Colonic mucosa (tissue), 4 donors: ENCODE measurements around the gene RPL22. TPM values are rescaled to one million over a fixed set of nuclear protein-coding genes. Genes with fewer than 3 reads are reported as not detected.

Source experiments
- DNase-seq: peaks from one replicate; pipeline ENCODE4 v3.0.0-alpha.2; 2020
- H3K27ac ChIP-seq: fragments of 200-600 bp; one replicate; pipeline ENCODE4 v1.8.0; 2021
- H3K27me3 ChIP-seq: fragments of 200-600 bp; one replicate; pipeline ENCODE4 v1.8.0; 2021
- H3K36me3 ChIP-seq: fragments of 200-600 bp; one replicate; pipeline ENCODE4 v1.8.0; 2021
- H3K4me1 ChIP-seq: fragments of 200-600 bp; one replicate; pipeline ENCODE4 v1.8.0; 2021; ENCODE audit warnings: mild to moderate bottlenecking
- H3K4me3 ChIP-seq: fragments of 200-600 bp; one replicate; pipeline ENCODE4 v1.8.0; 2021
- H3K9ac ChIP-seq, 2 donors: one replicate each; pipeline ENCODE4 v1.7.0; 2013; ENCODE audit warnings: control low read depth in 2 of 2, low read depth in 2 of 2, low read length in 2 of 2
- H3K9me3 ChIP-seq: fragments of 200-600 bp; one replicate; pipeline ENCODE4 v1.8.0; 2021
- CTCF ChIP-seq: fragments of 200-600 bp; IDR thresholded peaks from one replicate; pipeline ENCODE4 v1.8.0; 2022; ENCODE audit warnings: antibody characterized with exemption, mild to moderate bottlenecking
- intact Hi-C: fragments of 100-400 bp; cut with DNase I; formaldehyde crosslinking; loops from one replicate; pipeline ENCODE4 v1.14.1; 2022
- total RNA-seq, 2 donors: library from RNA; stranded (reverse); fragmentation: NEBNext Ultra II Directional in 1 of 2; extraction: Animal tissue kit (Norgen Biotek cat#: 25700) in 1 of 2; gene quantifications; one replicate each; pipeline ENCODE4 v1.2.1, GENCODE V29; 2021
- donor health status: healthy.
- donor health status: DM: no; HTN: no; CAD: no.
- donor health status: DM: no; HTN: no; CAD: no.

Gene RPL22
- total RNA-seq, 2 donors from 2014 or later = 314 to 378 TPM

GRCh38 chr1:6210591-6211355 is 11.4 kb upstream of the RPL22 start:
- Histone ChIP-seq H3K27ac (no peak overlapping the region), H3K36me3 (no peaks in the 10 kb centered on the region), H3K27me3 (no peaks in the 10 kb centered on the region), H3K4me3 (no peak overlapping the region), H3K9me3 (no peaks in the 10 kb centered on the region), H3K4me1 (peaks cover 8% of the 10 kb centered on the region), H3K9ac (no peak overlapping the region)
- intact Hi-C loops = no loop called here
- DNase-seq = no peak
- no peak for TF ChIP-seq CTCF

- no peaks in the 10 kb centered on the region for H3K9me3 ChIP-seq
- intact Hi-C loops = no loop called here
- H3K4me3 ChIP-seq = no peak overlapping the region
- no peaks in the 10 kb centered on the region for H3K27me3 ChIP-seq
- H3K4me1 ChIP-seq = peaks cover 9% of the 10 kb centered on the region
- peak; percentile 26 for DNase-seq
- no peaks in the 10 kb centered on the region for H3K36me3 ChIP-seq
- H3K9ac ChIP-seq = no peak overlapping the region
- no peak for TF ChIP-seq CTCF
- no peak overlapping the region for H3K27ac ChIP-seq
These were observed 10.5 kb upstream of the RPL22 start for GRCh38 chr1:6209661-6210580.

GRCh38 chr1:6208723-6209660 is 9.6 kb upstream of the RPL22 start:
- H3K27me3 ChIP-seq = no peaks in the 10 kb centered on the region
- peak; percentile 37 for DNase-seq
- no peaks in the 10 kb centered on the region for H3K9me3 ChIP-seq
- H3K27ac ChIP-seq = no peak overlapping the region
- peaks cover 12% of the 10 kb centered on the region for H3K4me1 ChIP-seq
- no peaks in the 10 kb centered on the region for H3K36me3 ChIP-seq
- no peak overlapping the region for H3K9ac ChIP-seq
- TF ChIP-seq CTCF = peak; percentile 51
- H3K4me3 ChIP-seq = peak overlapping the region; percentile 42
- intact Hi-C loops = no loop called here

GRCh38 chr1:6207921-6208320 is 8.5 kb upstream of the RPL22 start:
- Histone ChIP-seq H3K4me3 (no peak overlapping the region), H3K27ac (no peak overlapping the region), H3K9ac (no peak overlapping the region), H3K4me1 (peaks cover 12% of the 10 kb centered on the region), H3K36me3 (no peaks in the 10 kb centered on the region), H3K27me3 (no peaks in the 10 kb centered on the region), H3K9me3 (no peaks in the 10 kb centered on the region)
- no peak for DNase-seq
- no peak for TF ChIP-seq CTCF
- intact Hi-C loops = no loop called here
